GM12878 (cell line): ENCODE measurements around the gene GALNT17. TPM values are rescaled to one million over a fixed set of nuclear protein-coding genes. Genes with fewer than 3 reads are reported as not detected.

Experiments
- ATAC-seq: fragments of 200-7000 bp; cut with Tn5 transposase; 3 replicates; pipeline ENCODE4 v1.9.1; 2020; ENCODE audit warnings: mild to moderate bottlenecking, moderate library complexity
- BruUV-seq: library from RNA; stranded (reverse); fragments of 400-500 nt; replicated peaks from 2 replicates; lab custom pipeline; 2021; lab: Mats Ljungman, UMichigan
- CTCF ChIA-PET: fragments of 300-600 bp; sonication (Branson Sonifier 250); formaldehyde crosslinking; extraction: SDS; loops from one replicate; lab custom pipeline; 2021; ENCODE audit warnings: inconsistent platforms; lab: Yijun Ruan, JAX
- POLR2A ChIA-PET: fragments of 350-600 bp; formaldehyde crosslinking; extraction: SDS; loops from one replicate; lab custom pipeline; 2021; ENCODE audit warnings: inconsistent platforms; lab: Charles Lee
- RAD21 ChIA-PET: fragments of 300-600 bp; sonication (Branson Sonifier 250); formaldehyde crosslinking; loops from one replicate; lab custom pipeline; 2023; ENCODE audit warnings: antibody characterized with exemption; ENCODE audit not compliant: unreplicated experiment; lab: Charles Lee
- SMC1A ChIA-PET: fragments of 300-600 bp; sonication (Branson Sonifier 250); formaldehyde crosslinking; loops from one replicate; lab custom pipeline; 2023; ENCODE audit not compliant: unreplicated experiment, uncharacterized antibody; lab: Charles Lee
- DNase-seq: peaks from one replicate; pipeline ENCODE4 v3.0.0-alpha.2; 2011; ENCODE audit warnings: low read depth, low spot score
- FAIRE-seq: peaks from 3 replicates; lab custom pipeline; 2011; peaks lifted over from hg19 to GRCh38; lab: Jason Lieb, UNC
- H2AFZ ChIP-seq: 2 replicates; pipeline ENCODE4 v1.6.0; 2011; ENCODE audit warnings: low read depth, low read length, control low read depth; ENCODE audit not compliant: control insufficient read depth
- H3K27ac ChIP-seq: 2 replicates; pipeline ENCODE4 v1.5.1; 2011; ENCODE audit warnings: control low read depth; ENCODE audit not compliant: control insufficient read depth, insufficient read depth
- H3K27me3 ChIP-seq, 2 experiments: replicated peaks in 1 of 2; 2 replicates each; pipeline versions ENCODE4 v1.6.0 to v1.6.1; 2011; ENCODE audit warnings: low read length in 1 of 2; ENCODE audit not compliant: control insufficient read depth in 2 of 2, insufficient read depth in 2 of 2
- H3K36me3 ChIP-seq, 2 experiments: 2 replicates each; pipeline ENCODE4 v1.5.1; 2011; ENCODE audit warnings: low read length in 1 of 2; ENCODE audit not compliant: control insufficient read depth in 2 of 2, insufficient read depth in 2 of 2
- H3K4me1 ChIP-seq: 2 replicates; pipeline ENCODE4 v1.6.1; 2011; ENCODE audit warnings: mild to moderate bottlenecking, low read length, moderate library complexity, mixed read lengths; ENCODE audit not compliant: control insufficient read depth, insufficient read depth
- H3K4me2 ChIP-seq: 2 replicates; pipeline ENCODE4 v1.6.0; 2011; ENCODE audit warnings: control low read depth; ENCODE audit not compliant: control insufficient read depth, insufficient read depth
- H3K4me3 ChIP-seq: fragments of 200-600 bp; sonication (generic); 2 replicates; pipeline ENCODE4 v1.5.1; 2016
- H3K79me2 ChIP-seq: 2 replicates; pipeline ENCODE4 v1.6.0; 2011; ENCODE audit warnings: low read length; ENCODE audit not compliant: control insufficient read depth, insufficient read depth
- H3K9ac ChIP-seq: 2 replicates; pipeline ENCODE4 v1.8.0; 2011; ENCODE audit warnings: low read length, control low read depth, mixed read lengths; ENCODE audit not compliant: control insufficient read depth, insufficient read depth
- H3K9me3 ChIP-seq: replicated peaks from 3 replicates; pipeline ENCODE4 v1.5.1; 2011; ENCODE audit warnings: mild to moderate bottlenecking, low read length; ENCODE audit not compliant: control insufficient read depth, insufficient read depth
- H4K20me1 ChIP-seq: 2 replicates; pipeline ENCODE4 v1.6.0; 2011; ENCODE audit not compliant: control insufficient read depth, insufficient read depth
- CEBPB ChIP-seq, 2 experiments: fragments of 150-350 bp in 1 of 2; IDR thresholded peaks; 2 replicates each; pipeline ENCODE4 v1.6.1; 2012 to 2014; ENCODE audit warnings: low read depth in 2 of 2, low read length in 2 of 2, borderline replicate concordance in 1 of 2, inconsistent platforms in 1 of 2
- NFYA ChIP-seq: IDR thresholded peaks from 2 replicates; pipeline ENCODE4 v1.6.1; 2011; ENCODE audit warnings: low read depth, mild to moderate bottlenecking, low read length, improper control_type of control experiment, borderline replicate concordance
- SPI1 ChIP-seq: IDR thresholded peaks from 2 replicates; pipeline ENCODE4 v1.6.1; 2011; ENCODE audit warnings: low read depth, mild to moderate bottlenecking, low read length, moderate library complexity, borderline replicate concordance; ENCODE audit not compliant: insufficient read depth
- SUZ12 ChIP-seq: fragments of 200-600 bp; sonication (generic); IDR thresholded peaks from one replicate; pipeline ENCODE4 v1.6.1; 2018; ENCODE audit warnings: antibody characterized with exemption, mild to moderate bottlenecking; ENCODE audit not compliant: unreplicated experiment
- WGBS: methylation state at CpG from one replicate; pipeline ENCODE4 v1.1.6; 2016; ENCODE audit warnings: low lambda C conversion rate; ENCODE audit not compliant: insufficient replicate concordance, insufficient coverage; ENCODE audit errors: missing lambda C conversion rate; 5-methylcytosine and 5-hydroxymethylcytosine counted together
- in situ Hi-C: fragments of 300-500 bp; cut with MboI; formaldehyde crosslinking; loops from 9 replicates; pipeline ENCODE4 v1.14.3; 2018; ENCODE audit warnings: mixed read lengths
- intact Hi-C: fragments of 100-400 bp; cut with micrococcal nuclease; formaldehyde crosslinking; loops from one replicate; pipeline ENCODE4 v1.14.2; 2022; ENCODE audit not compliant: unreplicated experiment
- polyA plus RNA-seq, 11 experiments: library from polyadenylated mRNA; depleted of rRNA in 4 of 11; unstranded in 6 of 11; stranded (reverse) in 5 of 11; fragments of >200 nt; fragmentation: Nextera tagmentation in 4 of 11; fragmentation: Illumina TruSeq in 1 of 11; extraction: Ambion mirVana in 4 of 11; extraction: Trizol in 1 of 11; gene quantifications; 1 replicate in 1 of 11; 2 replicates in 10 of 11; pipeline versions ENCODE4 v1.2.1 to v1.2.3, GENCODE V29; 2011 to 2016; ENCODE audit warnings: inconsistent platforms in 2 of 11, missing spikeins in 2 of 11, low read depth in 1 of 11
- total RNA-seq, 4 experiments: library from RNA; depleted of rRNA in 3 of 4; stranded (reverse); fragments of >200 nt in 3 of 4; fragmentation: Illumina TruSeq in 1 of 4; extraction: Trizol in 1 of 4; gene quantifications; 2 replicates each; pipeline versions ENCODE4 v1.2.1 to v1.2.3, GENCODE V29; 2013 to 2021

GALNT17 gene
- total and polyA plus RNA-seq, 10 of the 15 experiments (the other 5 are each of a cell fraction or from before 2014, with no cell fraction given): 0.12 to 0.15 TPM; not detected in 8

DNA sequence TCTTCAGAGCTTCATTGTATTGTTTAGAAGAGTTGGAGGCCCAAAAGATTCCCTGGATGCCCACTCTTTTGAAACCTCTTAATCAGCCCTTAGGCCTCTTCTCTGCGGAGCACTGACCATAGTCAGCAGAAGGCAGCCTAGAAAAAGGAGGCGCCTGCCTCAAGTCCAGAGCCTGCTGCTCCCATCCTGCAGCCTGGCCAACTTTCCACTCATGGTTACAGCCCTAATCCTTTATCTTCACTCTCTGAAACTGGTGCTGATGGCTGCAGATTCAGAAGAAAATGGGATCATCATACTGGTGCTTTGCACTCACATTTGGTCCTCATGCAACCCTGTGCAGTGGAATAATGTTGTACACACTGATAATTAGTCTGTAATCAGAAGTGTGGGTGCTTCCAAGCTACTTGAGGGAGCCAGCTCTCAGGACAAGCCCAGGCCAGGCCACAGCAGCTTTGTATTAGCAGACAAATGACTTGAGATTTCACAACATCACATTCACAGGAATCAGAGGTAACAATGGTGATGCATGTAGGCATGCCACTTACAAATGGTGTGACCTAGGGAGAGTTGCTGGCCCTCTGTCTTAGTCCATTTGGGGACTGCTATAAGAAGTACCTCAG is 272.9 kb downstream of the GALNT17 start:
- H2AFZ ChIP-seq: no peak overlapping the region
- ChIA-PET POLR2A (no interaction called here), RAD21 (no interaction called here), CTCF (no interaction called here), SMC1A (no interaction called here)
- in situ Hi-C loops (no loop called here), intact Hi-C loops (no loop called here)
- no peaks in the 10 kb centered on the region for H3K79me2 ChIP-seq
- H4K20me1 ChIP-seq: no peaks in the 10 kb centered on the region
- H3K4me3 ChIP-seq: no peak overlapping the region
- BruUV-seq: no TSS peak
- no peaks in the 10 kb centered on the region; the same call in 2 of the 3 replicates for H3K9me3 ChIP-seq
- H3K4me2 ChIP-seq: no peak overlapping the region
- WGBS: 0% methylated on average over 2 of the region's 2 CpGs
- no peak overlapping the region for H3K9ac ChIP-seq
- no peaks in the 10 kb centered on the region for H3K27me3 ChIP-seq
- ATAC-seq (no peak), FAIRE-seq (no peak), DNase-seq (no peak)
- no peaks in the 10 kb centered on the region for H3K4me1 ChIP-seq
- no peaks in the 10 kb centered on the region for H3K36me3 ChIP-seq
- H3K27ac ChIP-seq: no peak overlapping the region
- no peak for TF ChIP-seq SUZ12

- H3K4me3 ChIP-seq: no peak overlapping the region
- no peaks in the 10 kb centered on the region for H3K36me3 ChIP-seq
- intact Hi-C loops (no loop called here), in situ Hi-C loops (no loop called here)
- no peak overlapping the region for H3K4me2 ChIP-seq
- DNase-seq (no peak), FAIRE-seq (no peak), ATAC-seq (no peak)
- no peak for TF ChIP-seq CEBPB (IDR thresholded peaks at IDR 0.05; ENCODE audit: borderline replicate concordance in 1 of 2, low read depth in 2 of 2, low read length in 2 of 2)
- no peak for TF ChIP-seq SPI1
- TF ChIP-seq NFYA: no peak
- ChIA-PET SMC1A (no interaction called here), POLR2A (no interaction called here), CTCF (no interaction called here), RAD21 (no interaction called here)
- no peak overlapping the region for H3K27ac ChIP-seq
- BruUV-seq: no TSS peak
- 21% methylated on average over 6 of the region's 6 CpGs for WGBS
- H3K9me3 ChIP-seq: no peaks in the 10 kb centered on the region; the same call in 2 of the 3 replicates
- no peak overlapping the region for H3K9ac ChIP-seq
- H3K27me3 ChIP-seq: no peaks in the 10 kb centered on the region
- H3K4me1 ChIP-seq: no peaks in the 10 kb centered on the region
- H2AFZ ChIP-seq: no peak overlapping the region
- H3K79me2 ChIP-seq: no peaks in the 10 kb centered on the region
- no peaks in the 10 kb centered on the region for H4K20me1 ChIP-seq
These were observed 276.3 kb downstream of the GALNT17 start for GRCh38 chr7:71408271-71408670.
